ENCODE measurements around the gene NAV3. TPM values are rescaled to one million over a fixed set of nuclear protein-coding genes. Genes with fewer than 3 reads are reported as not detected.

NAV3 gene
- total and polyA plus RNA-seq, 4 donors: 1.6 to 12.5 (median 5.6) TPM

DNA sequence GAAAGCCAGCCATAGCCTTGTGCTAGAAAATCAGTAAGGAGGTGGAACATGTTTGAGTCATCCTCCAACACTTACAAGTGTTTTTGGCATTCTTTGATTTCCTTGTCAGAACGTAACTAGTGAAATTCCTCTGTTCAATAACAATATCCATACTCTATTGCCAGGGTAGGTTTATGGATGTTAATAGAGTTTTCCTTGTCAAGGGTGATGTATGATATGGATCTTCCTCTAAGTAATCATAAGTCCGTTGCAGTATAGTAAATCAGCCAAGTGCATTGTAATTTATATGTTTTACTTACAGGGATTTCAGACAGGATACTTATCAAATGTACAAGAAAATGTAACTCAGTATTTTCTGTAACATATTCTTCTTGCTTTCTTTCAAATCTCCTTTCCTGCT is 19.4 kb downstream of the NAV3 start:
- Histone ChIP-seq H3K4me1 (ENCODE audit: control insufficient read depth in 5 of 5, insufficient read depth in 5 of 5, low read length in 5 of 5) (peaks cover 0 to 21% (median 8%) of the 10 kb centered on the region in 5 donors), H3K4me3 (no peak overlapping the region), H3K27me3 (ENCODE audit: control insufficient read depth in 3 of 3, insufficient read depth in 3 of 3, low read length in 2 of 3) (no peaks in the 10 kb centered on the region), H3K9me3 (ENCODE audit: control insufficient read depth in 4 of 4, insufficient read depth in 3 of 4, low read length in 3 of 4) (no peaks in the 10 kb centered on the region), H3K9ac (ENCODE audit: insufficient read depth in 1 of 2, low read length in 2 of 2) (no peak overlapping the region), H3K36me3 (ENCODE audit: control insufficient read depth in 4 of 4, insufficient read depth in 4 of 4, low read length in 4 of 4) (no peaks in the 10 kb centered on the region), H3K27ac (ENCODE audit: low read depth in 1 of 2, low read length in 1 of 2) (no peak overlapping the region)
- DNase-seq: peak in 1 of 3 donors; percentile 48
- TF ChIP-seq, protein P1, sequence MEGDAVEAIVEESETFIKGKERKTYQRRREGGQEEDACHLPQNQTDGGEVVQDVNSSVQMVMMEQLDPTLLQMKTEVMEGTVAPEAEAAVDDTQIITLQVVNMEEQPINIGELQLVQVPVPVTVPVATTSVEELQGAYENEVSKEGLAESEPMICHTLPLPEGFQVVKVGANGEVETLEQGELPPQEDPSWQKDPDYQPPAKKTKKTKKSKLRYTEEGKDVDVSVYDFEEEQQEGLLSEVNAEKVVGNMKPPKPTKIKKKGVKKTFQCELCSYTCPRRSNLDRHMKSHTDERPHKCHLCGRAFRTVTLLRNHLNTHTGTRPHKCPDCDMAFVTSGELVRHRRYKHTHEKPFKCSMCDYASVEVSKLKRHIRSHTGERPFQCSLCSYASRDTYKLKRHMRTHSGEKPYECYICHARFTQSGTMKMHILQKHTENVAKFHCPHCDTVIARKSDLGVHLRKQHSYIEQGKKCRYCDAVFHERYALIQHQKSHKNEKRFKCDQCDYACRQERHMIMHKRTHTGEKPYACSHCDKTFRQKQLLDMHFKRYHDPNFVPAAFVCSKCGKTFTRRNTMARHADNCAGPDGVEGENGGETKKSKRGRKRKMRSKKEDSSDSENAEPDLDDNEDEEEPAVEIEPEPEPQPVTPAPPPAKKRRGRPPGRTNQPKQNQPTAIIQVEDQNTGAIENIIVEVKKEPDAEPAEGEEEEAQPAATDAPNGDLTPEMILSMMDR (IDR thresholded peaks at IDR 0.05; ENCODE audit: control extremely low read depth, extremely low read depth): no peak
- no peak for ATAC-seq (ENCODE audit: insufficient read depth, low FRiP score)
- WGBS, 2 donors: 65 to 79% methylated on average over 2 of the region's 2 CpGs

DNA sequence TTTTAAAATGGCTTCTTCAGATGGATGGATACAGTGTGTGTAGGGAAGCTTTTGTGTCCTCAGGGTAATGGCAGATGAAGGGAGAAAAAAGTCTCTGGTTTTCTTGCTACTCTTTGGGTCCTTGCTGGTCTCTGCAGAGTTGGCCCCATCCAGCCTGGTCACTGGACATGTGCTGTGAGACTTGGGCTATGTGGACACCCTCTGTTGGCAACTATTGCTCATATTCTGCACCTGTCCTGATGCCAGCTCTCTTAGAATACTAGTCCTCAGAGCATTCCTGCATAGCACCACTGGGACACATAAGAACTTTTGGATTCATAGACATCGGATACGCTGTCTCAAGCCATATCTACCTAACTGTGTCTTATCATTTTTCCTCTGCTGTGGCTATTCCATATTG is 20.0 kb downstream of the NAV3 start:
- no peak overlapping the region for H3K9ac ChIP-seq (ENCODE audit: insufficient read depth in 1 of 2, low read length in 2 of 2)
- TF ChIP-seq, protein P1 (IDR thresholded peaks at IDR 0.05; ENCODE audit: control extremely low read depth, extremely low read depth): no peak
- DNase-seq (no peak), ATAC-seq (ENCODE audit: insufficient read depth, low FRiP score) (no peak)
- H3K4me1 ChIP-seq (ENCODE audit: control insufficient read depth in 5 of 5, insufficient read depth in 5 of 5, low read length in 5 of 5): peaks cover 0 to 21% (median 8%) of the 10 kb centered on the region in 5 donors
- no peaks in the 10 kb centered on the region for H3K27me3 ChIP-seq (ENCODE audit: control insufficient read depth in 3 of 3, insufficient read depth in 3 of 3, low read length in 2 of 3)
- H3K9me3 ChIP-seq (ENCODE audit: control insufficient read depth in 4 of 4, insufficient read depth in 3 of 4, low read length in 3 of 4): no peaks in the 10 kb centered on the region
- WGBS, 2 donors: 95 to 97% methylated on average over 2 of the region's 2 CpGs
- no peak overlapping the region for H3K27ac ChIP-seq (ENCODE audit: low read depth in 1 of 2, low read length in 1 of 2)
- no peak overlapping the region for H3K4me3 ChIP-seq
- no peaks in the 10 kb centered on the region for H3K36me3 ChIP-seq (ENCODE audit: control insufficient read depth in 4 of 4, insufficient read depth in 4 of 4, low read length in 4 of 4)

DNA sequence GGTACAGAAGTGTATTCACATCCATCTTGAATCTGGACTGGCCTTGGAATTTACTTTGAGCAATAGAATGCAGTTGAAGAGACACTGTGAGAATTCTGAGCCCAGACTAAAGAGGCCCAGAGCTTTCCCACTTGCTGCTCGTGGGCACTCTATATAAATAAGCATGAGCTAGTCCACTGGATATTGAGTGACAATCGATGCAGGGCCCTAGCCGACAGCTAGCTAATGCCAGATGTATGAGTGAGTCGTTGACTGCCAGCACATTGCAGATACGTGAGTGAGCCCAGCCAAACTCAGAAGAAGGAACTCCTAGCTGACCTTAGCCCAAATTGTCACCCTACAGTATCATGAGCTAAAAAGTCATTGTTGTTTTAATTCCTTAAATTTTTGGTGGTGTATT is 24.9 kb downstream of the NAV3 start:
- no peaks in the 10 kb centered on the region for H3K27me3 ChIP-seq (ENCODE audit: control insufficient read depth in 3 of 3, insufficient read depth in 3 of 3, low read length in 2 of 3)
- ATAC-seq (ENCODE audit: insufficient read depth, low FRiP score) (no peak), DNase-seq (no peak)
- no peak overlapping the region for H3K4me3 ChIP-seq
- no peaks in the 10 kb centered on the region for H3K9me3 ChIP-seq (ENCODE audit: control insufficient read depth in 4 of 4, insufficient read depth in 3 of 4, low read length in 3 of 4)
- no peaks in the 10 kb centered on the region for H3K36me3 ChIP-seq (ENCODE audit: control insufficient read depth in 4 of 4, insufficient read depth in 4 of 4, low read length in 4 of 4)
- peaks cover 0 to 2% (median under 1%) of the 10 kb centered on the region in 5 donors for H3K4me1 ChIP-seq (ENCODE audit: control insufficient read depth in 5 of 5, insufficient read depth in 5 of 5, low read length in 5 of 5)
- peak overlapping the region in 1 of 2 donors; percentile 56 for H3K27ac ChIP-seq (ENCODE audit: low read depth in 1 of 2, low read length in 1 of 2)
- WGBS, 2 donors: 75 to 81% methylated on average over 5 of the region's 5 CpGs
- H3K9ac ChIP-seq (ENCODE audit: insufficient read depth in 1 of 2, low read length in 2 of 2): no peak overlapping the region
- TF ChIP-seq, protein P1 (IDR thresholded peaks at IDR 0.05; ENCODE audit: control extremely low read depth, extremely low read depth): no peak

DNA sequence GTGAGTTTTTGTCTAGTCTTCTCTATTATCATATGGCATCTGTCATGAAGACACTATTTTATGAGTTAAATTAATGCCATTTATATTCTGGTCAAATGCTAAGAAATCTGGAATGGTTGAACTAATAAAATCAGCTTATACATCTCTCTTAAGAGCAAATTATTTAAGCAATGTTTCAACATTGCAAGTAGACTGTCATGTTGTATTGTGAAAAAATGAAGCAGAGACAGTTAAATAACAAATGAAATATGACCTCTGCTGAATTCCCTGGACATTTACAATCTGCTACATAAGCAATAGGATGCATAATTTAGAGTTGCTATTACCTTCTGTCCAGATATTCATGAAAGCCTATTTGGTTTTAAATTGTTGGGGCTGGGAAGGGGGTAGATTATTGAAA is 30.6 kb downstream of the NAV3 start:
- DNase-seq: no peak
- Histone ChIP-seq H3K9ac (ENCODE audit: insufficient read depth in 1 of 2, low read length in 2 of 2) (no peak overlapping the region), H3K9me3 (ENCODE audit: control insufficient read depth in 4 of 4, insufficient read depth in 3 of 4, low read length in 3 of 4) (no peaks in the 10 kb centered on the region), H3K4me1 (ENCODE audit: control insufficient read depth in 5 of 5, insufficient read depth in 5 of 5, low read length in 5 of 5) (peaks cover 0 to 20% (median 0%) of the 10 kb centered on the region in 5 donors), H3K36me3 (ENCODE audit: control insufficient read depth in 4 of 4, insufficient read depth in 4 of 4, low read length in 4 of 4) (no peaks in the 10 kb centered on the region), H3K27ac (ENCODE audit: low read depth in 1 of 2, low read length in 1 of 2) (no peak overlapping the region), H3K4me3 (no peak overlapping the region), H3K27me3 (ENCODE audit: control insufficient read depth in 3 of 3, insufficient read depth in 3 of 3, low read length in 2 of 3) (no peaks in the 10 kb centered on the region)
- no peak for ATAC-seq (ENCODE audit: insufficient read depth, low FRiP score)
- TF ChIP-seq, protein P1 (IDR thresholded peaks at IDR 0.05; ENCODE audit: control extremely low read depth, extremely low read depth): no peak

All from lung (tissue), 12 donors.